Sigmoid colon (tissue), 7 donors: Measurements from ENCODE around the gene ASF1B. TPM values are rescaled to one million over a fixed set of nuclear protein-coding genes. Genes with fewer than 3 reads are reported as not detected.

ENCODE experiments used
- DNase-seq: peaks from one replicate; pipeline ENCODE4 v3.0.0-alpha.2; 2019
- H3K27ac ChIP-seq, 4 donors: fragments of 200-600 bp; sonication (generic); one replicate each; pipeline ENCODE4 v1.5.1; 2016 to 2019; ENCODE audit warnings: mild to moderate bottlenecking in 1 of 4
- H3K27me3 ChIP-seq, 3 donors: fragments of 200-600 bp; sonication (generic); one replicate each; pipeline ENCODE4 v1.5.1; 2019; ENCODE audit warnings: mild to moderate bottlenecking in 1 of 3
- H3K36me3 ChIP-seq, 4 donors: fragments of 200-600 bp; sonication (generic); one replicate each; pipeline ENCODE4 v1.5.1; 2016 to 2019
- H3K4me1 ChIP-seq, 4 donors: fragments of 200-600 bp; sonication (generic); one replicate each; pipeline ENCODE4 v1.5.1; 2017 to 2019
- H3K4me3 ChIP-seq, 4 donors: fragments of 200-600 bp; sonication (generic); one replicate each; pipeline ENCODE4 v1.5.1; 2017 to 2019; ENCODE audit warnings: mild to moderate bottlenecking in 2 of 4, moderate library complexity in 1 of 4
- H3K9me3 ChIP-seq, 4 donors: fragments of 200-600 bp in 3 of 4; sonication (generic) in 3 of 4; one replicate each; pipeline versions ENCODE4 v1.5.1 to v1.6.1; 2013 to 2019
- EP300 ChIP-seq, 4 donors: sonication (generic); formaldehyde crosslinking; IDR thresholded peaks; one replicate each; pipeline ENCODE4 v1.6.1; 2017; ENCODE audit warnings: antibody characterized with exemption in 4 of 4
- POLR2A ChIP-seq, 2 donors: fragments of 450-650 bp; IDR thresholded peaks; one replicate each; pipeline ENCODE4 v1.6.1; 2016; ENCODE audit warnings: antibody characterized with exemption in 2 of 2, mild to moderate bottlenecking in 2 of 2, moderate library complexity in 2 of 2
- POLR2AphosphoS5 ChIP-seq, 4 donors: sonication (generic); formaldehyde crosslinking; IDR thresholded peaks; one replicate each; pipeline ENCODE4 v1.6.1; 2017; ENCODE audit warnings: antibody characterized with exemption in 4 of 4
- WGBS, 2 donors: extraction: QIAGEN DNeasy Blood & Tissue Kit; methylation state at CpG; one replicate each; pipeline ENCODE4 v1.1.7; 2013; 5-methylcytosine and 5-hydroxymethylcytosine counted together
- intact Hi-C: fragments of 100-400 bp; cut with DNase I; formaldehyde crosslinking; loops from one replicate; pipeline ENCODE4 v1.15.1; 2023
- polyA plus RNA-seq, 3 donors: library from polyadenylated mRNA; stranded (reverse); fragments of 200-250 nt; gene quantifications; one replicate each; pipeline ENCODE4 v1.2.3, GENCODE V29; 2013
- total RNA-seq, 4 donors: library from RNA; depleted of rRNA; stranded (reverse); fragments of >200 nt; gene quantifications; one replicate each; pipeline ENCODE4 v1.1.0, GENCODE V29; 2016
- TF ChIP-seq, protein P1 (sequence below), 4 experiments: fragments of 450-650 bp in 3 of 4; fragments of 200-600 bp in 1 of 4; IDR thresholded peaks; one replicate each; pipeline ENCODE4 v1.5.1; 2016 to 2019; ENCODE audit warnings: antibody characterized with exemption in 4 of 4, mild to moderate bottlenecking in 3 of 4, moderate library complexity in 2 of 4
- donor health status: healthy with polysubstance abuse.
- donor health status: Bipolar disorder and iron deficiency.
- donor health status: healthy.

The ASF1B gene
- total and polyA plus RNA-seq, 7 donors, result 1.1 to 26.9 (median 2.8) TPM; not detected in 1

DNA sequence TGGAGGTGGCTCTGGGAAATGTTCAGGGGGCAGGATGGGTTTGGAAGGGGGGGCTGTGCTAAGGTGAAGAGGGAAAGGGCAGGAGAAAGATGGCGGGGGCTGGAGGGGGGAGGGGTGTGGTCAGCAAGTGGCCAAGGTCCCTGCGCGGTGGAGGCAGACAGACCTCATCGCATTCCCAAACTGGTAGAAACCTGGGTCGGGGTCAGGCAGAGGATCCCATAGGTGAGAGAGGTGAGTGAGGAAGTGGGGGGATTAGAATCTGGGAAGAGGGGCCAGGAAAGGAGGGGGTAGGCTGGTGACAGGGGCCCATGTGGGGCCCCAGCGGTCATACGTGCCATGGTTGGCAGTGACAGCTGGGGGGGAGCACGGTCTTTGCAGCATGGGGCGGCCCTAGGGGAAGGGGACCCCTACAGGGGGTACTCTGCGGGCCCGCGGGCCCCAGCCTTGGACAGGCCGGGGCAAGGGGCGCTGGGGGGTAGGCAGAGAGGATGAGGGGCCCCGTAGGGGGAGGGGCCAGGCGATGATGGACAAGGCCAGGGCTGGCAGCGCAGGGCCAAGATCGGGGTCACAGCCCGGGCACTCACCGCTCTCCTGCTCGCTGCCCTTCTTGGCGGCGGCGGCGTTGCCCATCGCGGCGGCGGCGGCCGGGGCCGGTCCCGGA lies 19.3 kb downstream of the ASF1B start:
- Histone ChIP-seq H3K27ac (peak overlapping the region; percentile 87 to 100 (median 96)), H3K27me3 (no peaks in the 10 kb centered on the region), H3K4me3 (peak overlapping the region; percentile 72 to 99 (median 98)), H3K4me1 (peaks cover 0 to 69% (median 66%) of the 10 kb centered on the region in 4 donors), H3K36me3 (no peaks in the 10 kb centered on the region), H3K9me3 (no peaks in the 10 kb centered on the region)
- peak; percentile 82 for DNase-seq
- TF ChIP-seq EP300 (IDR thresholded peaks at IDR 0.05), result no peak
- TF ChIP-seq POLR2A (IDR thresholded peaks at IDR 0.05), result no peak
- TF ChIP-seq, protein P1, sequence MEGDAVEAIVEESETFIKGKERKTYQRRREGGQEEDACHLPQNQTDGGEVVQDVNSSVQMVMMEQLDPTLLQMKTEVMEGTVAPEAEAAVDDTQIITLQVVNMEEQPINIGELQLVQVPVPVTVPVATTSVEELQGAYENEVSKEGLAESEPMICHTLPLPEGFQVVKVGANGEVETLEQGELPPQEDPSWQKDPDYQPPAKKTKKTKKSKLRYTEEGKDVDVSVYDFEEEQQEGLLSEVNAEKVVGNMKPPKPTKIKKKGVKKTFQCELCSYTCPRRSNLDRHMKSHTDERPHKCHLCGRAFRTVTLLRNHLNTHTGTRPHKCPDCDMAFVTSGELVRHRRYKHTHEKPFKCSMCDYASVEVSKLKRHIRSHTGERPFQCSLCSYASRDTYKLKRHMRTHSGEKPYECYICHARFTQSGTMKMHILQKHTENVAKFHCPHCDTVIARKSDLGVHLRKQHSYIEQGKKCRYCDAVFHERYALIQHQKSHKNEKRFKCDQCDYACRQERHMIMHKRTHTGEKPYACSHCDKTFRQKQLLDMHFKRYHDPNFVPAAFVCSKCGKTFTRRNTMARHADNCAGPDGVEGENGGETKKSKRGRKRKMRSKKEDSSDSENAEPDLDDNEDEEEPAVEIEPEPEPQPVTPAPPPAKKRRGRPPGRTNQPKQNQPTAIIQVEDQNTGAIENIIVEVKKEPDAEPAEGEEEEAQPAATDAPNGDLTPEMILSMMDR (IDR thresholded peaks at IDR 0.05), result no peak
- TF ChIP-seq POLR2AphosphoS5 (IDR thresholded peaks at IDR 0.05), result no peak
- 1% methylated on average over 33 of the region's 33 CpGs for WGBS, 2 donors
- intact Hi-C loops, result no loop called here

DNA sequence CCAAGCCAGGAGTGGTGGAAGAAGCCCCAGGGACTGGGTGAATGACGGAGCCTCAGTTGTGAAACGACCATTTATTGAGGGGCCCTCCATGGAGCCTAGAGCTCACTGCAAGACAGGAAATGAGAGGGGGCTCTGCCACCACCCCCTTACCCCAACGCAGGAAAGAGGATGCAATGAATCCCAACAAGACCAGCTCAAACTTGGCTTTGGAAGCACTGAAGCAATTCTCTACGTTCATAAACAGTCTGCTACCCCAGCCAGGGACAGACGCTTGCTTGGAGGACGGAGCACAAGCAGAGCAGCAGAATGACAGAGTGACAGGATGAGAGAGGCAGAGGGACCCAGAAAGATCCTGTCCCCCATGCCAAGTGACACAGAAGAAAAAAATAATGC lies 19.9 kb downstream of the ASF1B start:
- Histone ChIP-seq H3K4me1 (peaks cover 0 to 74% (median 71%) of the 10 kb centered on the region in 4 donors), H3K27me3 (no peaks in the 10 kb centered on the region), H3K9me3 (no peaks in the 10 kb centered on the region), H3K4me3 (peak overlapping the region; percentile 72 to 99 (median 98)), H3K27ac (peak overlapping the region; percentile 87 to 100 (median 96)), H3K36me3 (no peaks in the 10 kb centered on the region)
- intact Hi-C loops, result no loop called here
- TF ChIP-seq, protein P1 (IDR thresholded peaks at IDR 0.05), result no peak
- TF ChIP-seq POLR2AphosphoS5 (IDR thresholded peaks at IDR 0.05) (no peak), EP300 (IDR thresholded peaks at IDR 0.05) (no peak), POLR2A (IDR thresholded peaks at IDR 0.05) (no peak)
- 24% methylated on average over 6 of the region's 6 CpGs for WGBS, 2 donors
- no peak for DNase-seq

DNA sequence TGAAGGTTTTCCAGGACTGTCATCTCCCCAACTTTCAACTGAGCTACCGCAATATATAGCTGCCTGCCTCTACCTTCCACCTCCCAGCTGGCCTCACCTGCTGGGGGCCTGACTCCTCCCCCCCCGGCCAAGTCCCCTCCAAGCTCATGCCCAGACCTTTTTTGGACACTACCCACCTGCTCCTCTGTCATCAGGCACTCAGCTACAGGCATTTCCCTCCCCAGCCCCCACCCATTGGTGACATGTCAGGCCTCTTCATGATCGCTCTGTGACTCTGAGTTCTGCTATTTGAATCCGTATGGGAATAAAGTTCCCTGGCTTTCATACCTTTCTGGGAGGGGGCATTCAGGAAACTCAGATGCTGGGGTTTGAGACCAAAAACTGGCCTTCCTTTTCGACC lies 20.6 kb downstream of the ASF1B start:
- H3K4me3 ChIP-seq, result no peak overlapping the region
- intact Hi-C loops, result loop anchor here (1.0 to 2.0 kb wide), 2 partner anchors 21 to 25 kb away; partner anchors contain the start of gene SAMD1
- DNase-seq, result no peak
- TF ChIP-seq POLR2AphosphoS5 (IDR thresholded peaks at IDR 0.05), result no peak
- no peak for TF ChIP-seq POLR2A (IDR thresholded peaks at IDR 0.05)
- TF ChIP-seq, protein P1 (IDR thresholded peaks at IDR 0.05), result no peak
- TF ChIP-seq EP300 (IDR thresholded peaks at IDR 0.05), result no peak
- no peaks in the 10 kb centered on the region for H3K9me3 ChIP-seq
- H3K4me1 ChIP-seq, result peaks cover 0 to 80% (median 74%) of the 10 kb centered on the region in 4 donors
- H3K27ac ChIP-seq, result peak overlapping the region; percentile 87 to 100 (median 96)
- no peaks in the 10 kb centered on the region for H3K36me3 ChIP-seq
- H3K27me3 ChIP-seq, result no peaks in the 10 kb centered on the region
- WGBS, 2 donors, result 87 to 88% methylated on average over 5 of the region's 5 CpGs

DNA sequence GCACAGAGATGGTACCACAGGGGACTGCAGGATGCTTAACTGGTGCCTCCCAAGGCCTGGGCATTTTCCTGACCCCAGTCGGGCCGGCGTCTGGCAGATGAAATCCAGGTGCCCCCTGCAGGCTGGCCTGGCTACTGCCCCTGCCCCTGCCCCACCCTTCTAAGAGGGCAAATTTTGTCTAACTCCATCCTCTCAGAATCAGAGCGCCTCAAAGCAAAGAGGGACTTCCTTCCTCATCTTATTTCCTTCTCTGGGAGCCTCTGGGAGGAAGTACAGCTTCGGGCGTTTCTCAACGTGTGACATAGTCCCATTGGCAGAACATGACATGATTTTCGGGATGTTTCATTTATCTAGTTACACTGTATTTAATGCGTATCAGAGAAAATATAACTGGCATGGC lies 21.5 kb downstream of the ASF1B start:
- Histone ChIP-seq H3K9me3 (no peaks in the 10 kb centered on the region), H3K27me3 (no peaks in the 10 kb centered on the region), H3K27ac (peak overlapping the region; percentile 87 to 100 (median 96)), H3K4me3 (no peak overlapping the region), H3K4me1 (peaks cover 0 to 88% (median 73%) of the 10 kb centered on the region in 4 donors), H3K36me3 (no peaks in the 10 kb centered on the region)
- intact Hi-C loops, result loop anchor here (1.0 to 2.0 kb wide), 2 partner anchors 21 to 24 kb away; partner anchors contain the start of gene SAMD1
- peak; percentile 76 for DNase-seq
- TF ChIP-seq POLR2AphosphoS5 (IDR thresholded peaks at IDR 0.05) (no peak), EP300 (IDR thresholded peaks at IDR 0.05) (no peak), POLR2A (IDR thresholded peaks at IDR 0.05) (no peak)
- TF ChIP-seq, protein P1 (IDR thresholded peaks at IDR 0.05), result peak in 3 of 4 experiments; percentile 56 to 63 (median 60)
- WGBS, 2 donors, result 25 to 29% methylated on average over 9 of the region's 9 CpGs
